Heart left ventricle (tissue), 13 donors: ENCODE results near the gene SYMPK.

ENCODE experiments used
- POLR2A ChIP-seq, 2 donors: fragments of 450-650 bp; IDR thresholded peaks; one replicate each; pipeline ENCODE4 v1.6.1; 2017; ENCODE audit warnings: antibody characterized with exemption in 2 of 2, mild to moderate bottlenecking in 2 of 2, moderate library complexity in 2 of 2
- TF ChIP-seq, protein P1 (sequence below), 12 donors: fragments of 200-600 bp; sonication (generic) in 4 of 12; IDR thresholded peaks; one replicate each; pipeline versions ENCODE4 v1.5.0 to v1.8.0; 2018 to 2022; ENCODE audit warnings: antibody characterized with exemption in 12 of 12, mild to moderate bottlenecking in 5 of 12
- donor health status: ischemic (EF 13 %, LVEDD 7.1; RV severe dilation, severe dysfunction).
- donor health status: DM: no; HTN: yes; CAD: no.
- donor health status: DM: no; HTN: no; CAD: no.
- donor health status: ischemic (EF 25% LVEDD 6.9; RV normal size, moderate dysfunction).
- donor health status: ischemic (EF 25% LVEDD 5.7; RV mildly dilated, moderate dysfunction).
- donor health status: ischemic (EF 35%, LVEDD 5.7; RV mildly dilated, moderate dysfunction).
- donor health status: nonischemic (EF 11% LVEDD 7.7; RV severe dilation, severe dysfunction).
- donor health status: DM: yes; HTN: yes; CAD: no.
- donor health status: PGD.
- donor health status: ischemic (EF 29% LVEDD 5.4; RV normal size, mild dysfunction).
- donor health status: nonischemic (EF 23%, LVEDD 6.1; RV moderate dilation, normal function).

DNA sequence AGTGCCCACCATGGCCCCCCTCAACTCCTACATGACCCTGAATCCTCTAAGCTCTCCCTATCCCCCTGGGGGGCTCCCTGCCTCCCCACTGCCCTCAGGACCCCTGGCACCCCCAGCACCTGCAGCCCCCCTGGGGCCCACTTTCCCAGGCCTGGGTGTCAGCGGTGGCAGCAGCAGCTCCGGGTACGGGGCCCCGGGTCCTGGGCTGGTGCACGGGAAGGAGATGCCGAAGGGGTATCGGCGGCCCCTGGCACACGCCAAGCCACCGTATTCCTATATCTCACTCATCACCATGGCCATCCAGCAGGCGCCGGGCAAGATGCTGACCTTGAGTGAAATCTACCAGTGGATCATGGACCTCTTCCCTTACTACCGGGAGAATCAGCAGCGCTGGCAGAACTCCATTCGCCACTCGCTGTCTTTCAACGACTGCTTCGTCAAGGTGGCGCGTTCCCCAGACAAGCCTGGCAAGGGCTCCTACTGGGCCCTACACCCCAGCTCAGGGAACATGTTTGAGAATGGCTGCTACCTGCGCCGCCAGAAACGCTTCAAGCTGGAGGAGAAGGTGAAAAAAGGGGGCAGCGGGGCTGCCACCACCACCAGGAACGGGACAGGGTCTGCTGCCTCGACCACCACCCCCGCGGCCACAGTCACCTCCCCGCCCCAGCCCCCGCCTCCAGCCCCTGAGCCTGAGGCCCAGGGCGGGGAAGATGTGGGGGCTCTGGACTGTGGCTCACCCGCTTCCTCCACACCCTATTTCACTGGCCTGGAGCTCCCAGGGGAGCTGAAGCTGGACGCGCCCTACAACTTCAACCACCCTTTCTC lies 9.4 kb upstream of the SYMPK start:
- TF ChIP-seq, protein P1, sequence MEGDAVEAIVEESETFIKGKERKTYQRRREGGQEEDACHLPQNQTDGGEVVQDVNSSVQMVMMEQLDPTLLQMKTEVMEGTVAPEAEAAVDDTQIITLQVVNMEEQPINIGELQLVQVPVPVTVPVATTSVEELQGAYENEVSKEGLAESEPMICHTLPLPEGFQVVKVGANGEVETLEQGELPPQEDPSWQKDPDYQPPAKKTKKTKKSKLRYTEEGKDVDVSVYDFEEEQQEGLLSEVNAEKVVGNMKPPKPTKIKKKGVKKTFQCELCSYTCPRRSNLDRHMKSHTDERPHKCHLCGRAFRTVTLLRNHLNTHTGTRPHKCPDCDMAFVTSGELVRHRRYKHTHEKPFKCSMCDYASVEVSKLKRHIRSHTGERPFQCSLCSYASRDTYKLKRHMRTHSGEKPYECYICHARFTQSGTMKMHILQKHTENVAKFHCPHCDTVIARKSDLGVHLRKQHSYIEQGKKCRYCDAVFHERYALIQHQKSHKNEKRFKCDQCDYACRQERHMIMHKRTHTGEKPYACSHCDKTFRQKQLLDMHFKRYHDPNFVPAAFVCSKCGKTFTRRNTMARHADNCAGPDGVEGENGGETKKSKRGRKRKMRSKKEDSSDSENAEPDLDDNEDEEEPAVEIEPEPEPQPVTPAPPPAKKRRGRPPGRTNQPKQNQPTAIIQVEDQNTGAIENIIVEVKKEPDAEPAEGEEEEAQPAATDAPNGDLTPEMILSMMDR (IDR thresholded peaks at IDR 0.05): no peak
- TF ChIP-seq POLR2A (IDR thresholded peaks at IDR 0.05): no peak
